ENCODE results near the gene FAM156B.
"Not testable (repeated sequence)": the region's sequence is repeated elsewhere in the genome, so short reads cannot be mapped to it uniquely, and the experiment has no call there.

The FAM156B gene

DNA sequence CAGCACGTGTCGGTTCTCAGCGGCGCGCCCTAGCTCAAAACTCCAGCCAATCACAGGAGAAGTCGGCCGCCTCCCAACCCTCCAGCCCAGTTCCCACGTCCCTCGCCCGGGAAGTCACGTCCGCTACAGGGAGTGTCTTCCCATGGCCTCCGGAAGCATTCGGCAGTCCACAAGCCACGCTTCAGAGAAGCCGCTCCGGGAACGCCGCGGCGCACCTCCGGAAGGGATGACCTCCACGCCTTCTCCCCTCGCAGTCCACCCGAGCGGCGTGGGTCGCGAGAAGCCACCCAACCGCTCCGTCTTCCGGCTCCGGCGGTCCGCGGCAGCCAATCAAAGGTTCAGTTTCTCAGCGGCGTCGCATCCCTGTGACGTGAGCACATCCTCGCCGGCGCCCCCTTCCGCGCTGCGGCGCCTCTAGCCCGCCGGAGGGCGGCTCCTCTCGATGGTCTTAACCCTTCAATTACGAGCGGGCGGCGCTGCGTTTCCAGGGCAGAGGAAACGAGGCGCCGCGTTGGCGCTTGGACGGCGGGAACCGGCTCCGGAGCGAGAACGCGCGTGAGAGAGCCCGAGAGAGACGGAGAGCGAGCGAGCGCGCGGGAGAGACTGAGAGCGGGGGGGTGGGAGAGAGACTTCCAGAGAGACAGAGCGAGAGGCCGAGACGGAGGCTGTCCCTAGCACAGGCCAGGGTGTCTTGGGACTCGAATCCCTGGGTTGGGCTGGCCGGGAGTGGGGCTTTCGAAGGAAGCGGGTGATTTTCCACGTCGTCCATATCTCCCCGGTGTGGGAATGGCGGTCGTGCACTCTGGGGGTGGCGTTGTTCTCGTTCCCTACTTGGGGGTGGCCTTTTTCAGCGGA is at the start of gene FAM156B:
TSS of gene FAM156B (plus strand) at position 476 of the 855 bp plus-strand sequence. CDS start 9,896 bp downstream, outside the sequence.
- not testable (repeated sequence) for DNase-seq (ENCODE audit: low read depth)

DNA sequence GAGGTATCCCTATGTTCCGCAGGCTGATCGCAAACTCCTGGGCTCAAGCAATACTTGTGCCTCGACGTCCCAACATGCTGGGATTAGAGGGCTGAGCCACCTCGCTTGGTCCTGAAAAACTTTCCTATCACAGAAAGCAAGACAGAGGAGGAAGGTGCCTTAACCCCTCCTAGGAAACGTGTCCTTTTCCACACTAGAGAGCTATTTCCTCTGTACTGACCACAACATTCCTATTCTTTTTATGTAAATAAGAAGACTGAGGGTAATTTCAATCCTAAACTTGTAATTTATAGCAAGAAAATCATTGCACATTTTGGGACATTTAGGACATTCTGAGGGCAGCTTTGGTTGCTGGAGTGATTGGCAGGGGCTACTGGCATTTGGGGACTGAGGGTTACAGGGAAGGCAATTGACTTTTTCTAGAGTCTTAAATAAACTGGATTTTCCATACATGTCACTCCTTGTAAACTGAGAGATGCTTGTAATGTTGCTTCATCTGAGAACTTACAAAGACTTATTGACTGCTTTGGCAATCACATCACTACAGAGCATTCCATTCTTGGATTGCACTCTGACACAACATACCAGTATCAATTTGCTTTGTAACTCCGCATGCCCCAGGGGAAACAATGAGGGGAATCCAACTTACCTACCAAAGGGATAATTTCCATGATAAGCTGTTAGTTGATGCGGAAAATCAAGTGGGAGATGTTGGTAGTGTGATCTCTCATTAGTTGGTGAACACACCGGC is 44.8 kb upstream of the FAM156B start:
- DNase-seq (ENCODE audit: low read depth) = no peak

- not testable (repeated sequence) for DNase-seq (ENCODE audit: low read depth)
Measured at GRCh38 chrX:52856991-52857525, 40.1 kb upstream of the FAM156B start.

DNA sequence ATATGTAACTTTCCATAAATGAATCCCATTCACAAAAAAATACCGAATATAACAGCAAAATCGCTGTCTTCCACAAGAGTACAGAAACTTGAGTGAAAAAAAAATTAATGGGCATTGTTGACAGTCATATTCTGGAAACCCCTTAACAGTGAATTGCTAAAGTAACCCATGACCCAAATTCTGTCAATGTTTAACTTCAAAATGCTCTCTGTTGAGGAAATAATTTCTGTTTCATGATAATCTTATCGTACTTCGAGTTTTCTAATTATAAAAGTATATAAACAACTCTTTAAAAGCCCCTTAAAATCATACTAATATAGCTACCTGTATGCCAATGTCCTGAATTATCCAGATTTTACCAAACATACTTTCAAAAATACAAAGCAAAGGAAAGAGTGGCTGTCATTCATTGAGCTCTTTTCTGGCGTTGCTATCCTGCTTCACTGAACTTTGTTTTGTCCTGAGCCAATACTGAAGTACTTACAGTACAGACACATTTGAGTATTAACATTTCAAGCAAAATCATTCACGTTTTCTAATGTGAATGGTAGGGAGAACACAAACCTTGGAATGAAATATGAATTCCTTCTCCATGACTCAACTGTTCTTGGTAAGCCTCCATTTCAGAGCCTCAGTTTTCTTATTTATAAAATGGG is 31.7 kb upstream of the FAM156B start:
- DNase-seq (ENCODE audit: low read depth) = no peak

DNA sequence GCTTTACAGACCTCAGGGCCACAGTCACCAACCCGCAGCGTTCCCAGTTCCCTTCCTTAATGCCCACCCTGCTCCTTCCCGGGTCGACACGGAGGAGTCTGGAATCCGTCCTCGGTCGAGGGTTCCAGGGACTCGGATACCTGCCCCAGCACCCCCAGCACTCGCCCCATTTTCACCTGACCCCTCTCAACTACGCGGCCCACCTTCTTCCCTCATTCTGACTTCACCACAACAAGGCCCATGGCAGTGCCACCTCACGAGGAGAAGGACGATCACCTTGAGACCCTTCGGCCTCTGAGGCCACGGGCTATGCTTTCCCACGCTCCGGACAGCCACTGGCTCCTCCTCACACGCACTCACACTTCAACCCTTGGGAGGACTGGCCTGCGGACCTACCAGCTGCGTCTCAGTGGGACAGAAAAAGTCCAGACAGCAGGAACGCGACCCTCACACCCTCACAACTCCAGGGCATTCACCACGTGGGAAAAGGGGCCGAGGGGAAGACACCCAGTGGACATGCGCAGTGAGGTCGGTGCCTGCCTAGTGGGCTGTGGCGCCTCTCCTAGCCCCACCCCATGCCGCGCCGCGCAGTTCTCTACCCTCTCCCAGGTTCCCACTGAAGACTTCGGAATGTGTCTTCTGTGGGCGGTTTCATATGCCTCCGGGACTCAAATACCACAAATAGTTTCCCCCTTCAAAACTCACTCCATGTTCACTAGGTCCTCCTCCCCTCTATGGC is 29.4 kb upstream of the FAM156B start, which contains the start of gene XAGE3:
TSS of gene XAGE3 (minus strand) at position 474 of the 739 bp plus-strand sequence. CDS start 950 bp downstream, outside the sequence.
- DNase-seq (ENCODE audit: low read depth) = no peak

DNA sequence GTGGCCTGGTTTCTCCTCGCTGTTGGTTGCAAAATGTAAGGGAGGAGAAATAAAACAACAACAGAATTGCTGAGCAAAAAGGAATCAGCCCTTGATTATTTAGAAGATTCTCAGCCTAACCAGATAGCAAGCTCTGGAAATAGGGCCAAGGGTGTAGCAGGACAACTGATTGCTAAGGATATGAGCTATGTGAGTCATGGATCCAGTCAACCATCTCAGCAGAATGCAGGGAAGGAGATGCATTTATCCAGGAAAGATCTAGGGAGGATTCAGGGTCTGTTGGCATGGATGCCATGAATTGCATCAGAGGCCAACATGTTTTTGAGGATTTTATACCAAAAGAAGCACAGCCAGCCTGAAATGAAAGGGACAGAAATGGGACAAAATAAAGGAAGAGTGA is 27.1 kb upstream of the FAM156B start:
- no peak for DNase-seq (ENCODE audit: low read depth)

DNA sequence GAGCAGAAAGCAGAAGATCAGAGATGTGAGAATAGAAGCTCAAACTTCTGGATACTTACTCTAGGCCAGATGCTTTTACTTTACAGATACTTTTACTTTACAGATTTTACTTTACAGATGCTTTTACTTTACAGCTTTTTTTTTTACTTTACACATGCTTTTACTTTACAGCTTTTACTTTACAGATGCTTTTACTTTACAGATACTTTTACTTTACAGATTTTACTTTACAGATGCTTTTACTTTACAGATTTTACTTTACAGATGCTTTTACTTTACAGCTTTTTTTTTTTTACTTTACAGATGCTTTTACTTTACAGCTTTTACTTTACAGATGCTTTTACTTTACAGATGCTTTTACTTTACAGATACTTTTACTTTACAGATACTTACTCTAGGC is 23.3 kb upstream of the FAM156B start:
- not testable (repeated sequence) for DNase-seq (ENCODE audit: low read depth)

GRCh38 chrX:52874661-52875060 is 22.5 kb upstream of the FAM156B start:
- DNase-seq (ENCODE audit: low read depth) = no peak

DNA sequence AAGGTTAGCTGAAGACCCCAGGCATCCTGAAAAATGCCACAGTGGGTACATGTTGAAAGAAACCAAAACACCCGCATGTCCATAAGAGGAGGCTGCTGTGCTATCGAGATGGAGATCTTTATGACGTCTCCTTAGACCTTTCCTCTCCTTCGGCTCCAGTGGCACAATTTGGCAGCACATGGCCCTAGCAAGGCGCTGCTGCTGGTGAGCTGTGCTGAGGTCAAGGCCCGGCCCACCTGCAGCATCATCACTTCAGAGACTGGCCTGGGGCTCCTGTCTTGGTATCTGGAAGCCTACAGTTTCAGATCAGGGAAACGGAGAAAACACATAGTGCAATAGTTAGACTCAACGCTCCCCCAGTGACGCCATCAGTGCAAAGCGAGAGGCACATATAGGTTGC is 21.7 kb upstream of the FAM156B start:
- not testable (repeated sequence) for DNase-seq (ENCODE audit: low read depth)

DNA sequence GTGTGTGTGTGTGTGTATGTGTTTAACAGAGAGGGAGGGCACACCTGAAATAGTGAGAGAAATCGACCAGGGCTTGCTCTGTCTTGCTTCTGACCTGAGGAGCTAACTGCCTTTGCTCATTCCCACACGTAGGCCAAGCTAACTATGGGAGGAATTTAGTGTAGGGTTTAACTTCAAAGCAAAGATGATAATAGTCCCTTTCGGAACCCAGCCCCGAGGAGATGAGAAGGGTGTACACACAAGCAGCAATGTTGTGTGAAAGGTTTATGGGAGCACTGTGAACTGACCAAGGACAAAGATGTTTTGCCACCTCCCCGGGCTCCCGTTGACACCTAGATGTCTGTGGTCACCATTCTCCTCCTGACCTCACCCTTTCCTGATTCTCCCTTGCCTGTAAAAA is 20.7 kb upstream of the FAM156B start:
- DNase-seq (ENCODE audit: low read depth) = not testable (repeated sequence)

DNA sequence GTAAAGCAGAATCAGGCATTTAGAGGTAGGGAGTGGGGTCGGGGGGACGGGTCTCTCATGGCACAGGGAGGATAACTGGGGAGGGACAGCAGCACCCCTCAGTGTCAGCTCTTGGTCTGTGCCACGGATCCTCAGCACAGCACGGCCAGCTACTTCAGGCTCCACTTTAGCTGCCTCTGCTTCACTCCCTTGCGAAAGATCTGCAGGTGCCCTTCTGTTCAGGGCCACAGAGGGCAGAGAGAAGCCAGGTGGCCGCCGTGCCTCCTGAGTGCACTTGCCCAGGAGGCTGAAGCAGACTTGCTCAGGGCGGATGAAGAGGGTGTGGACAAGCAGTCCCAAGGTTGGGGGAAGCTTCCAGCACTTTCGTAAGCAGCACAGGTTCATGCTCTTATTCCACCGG is 9.7 kb upstream of the FAM156B start:
- DNase-seq (ENCODE audit: low read depth) = not testable (repeated sequence)

DNA sequence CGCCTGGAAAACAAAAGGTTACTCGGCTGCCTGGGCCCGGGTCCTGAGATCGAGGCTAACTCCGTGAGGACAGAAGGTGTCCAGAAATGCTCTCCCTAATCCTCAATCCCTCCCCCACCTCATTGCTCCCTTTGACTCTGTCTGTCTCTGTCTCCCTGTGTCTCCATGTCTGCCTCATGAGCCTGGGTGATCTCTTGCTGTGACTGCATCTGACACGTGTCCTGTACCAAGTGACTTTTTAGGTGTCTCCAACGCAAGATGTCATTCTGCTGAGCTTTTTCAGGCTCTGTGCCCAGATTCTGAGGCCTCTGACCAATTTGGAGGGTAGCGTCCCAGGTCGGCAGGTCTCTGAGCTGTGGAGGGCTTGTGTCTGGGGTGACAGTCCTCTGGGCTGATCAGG is 9.0 kb upstream of the FAM156B start:
- not testable (repeated sequence) for DNase-seq (ENCODE audit: low read depth)

GRCh38 chrX:52896438-52896837 is 692 bp upstream of the FAM156B start:
- not testable (repeated sequence) for DNase-seq (ENCODE audit: low read depth)

DNA sequence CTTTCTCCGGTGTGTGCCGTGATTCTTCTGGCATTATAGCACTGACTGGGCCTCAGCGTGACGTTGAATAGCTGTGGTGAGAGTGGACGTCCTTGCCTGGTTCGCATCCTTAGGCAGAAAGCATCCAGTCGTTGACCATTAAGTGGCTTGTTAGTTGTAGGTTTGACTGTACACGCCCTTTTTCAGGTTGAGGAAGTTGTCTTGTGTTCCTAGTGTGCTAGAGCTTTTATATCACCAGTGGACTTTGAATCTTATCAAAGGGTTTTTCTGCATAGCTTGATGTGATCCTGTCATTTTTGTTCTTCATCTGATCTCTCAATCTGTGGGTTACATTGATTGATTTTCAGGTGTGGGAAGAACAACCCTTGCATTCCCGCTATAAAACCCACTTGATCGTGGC is 8.4 kb downstream of the FAM156B start:
- not testable (repeated sequence) for DNase-seq (ENCODE audit: low read depth)

GRCh38 chrX:52906072-52906471 is 8.9 kb downstream of the FAM156B start:
- DNase-seq (ENCODE audit: low read depth) = not testable (repeated sequence)

DNA sequence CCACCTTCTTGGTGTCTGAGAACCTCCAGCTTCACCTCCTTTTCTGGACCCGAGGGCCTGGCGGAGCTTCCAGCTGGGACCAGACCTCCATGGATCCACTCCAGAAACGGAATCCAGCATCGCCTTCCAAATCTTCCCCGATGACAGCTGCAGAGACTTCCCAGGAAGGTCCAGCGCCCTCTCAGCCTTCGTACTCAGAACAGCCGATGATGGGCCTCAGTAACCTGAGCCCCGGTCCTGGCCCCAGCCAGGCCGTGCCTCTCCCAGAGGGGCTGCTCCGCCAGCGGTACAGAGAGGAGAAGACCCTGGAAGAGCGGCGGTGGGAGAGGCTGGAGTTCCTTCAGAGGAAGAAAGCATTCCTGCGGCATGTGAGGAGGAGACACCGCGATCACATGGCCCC is 10.0 kb downstream of the FAM156B start:
- DNase-seq (ENCODE audit: low read depth) = not testable (repeated sequence)

DNA sequence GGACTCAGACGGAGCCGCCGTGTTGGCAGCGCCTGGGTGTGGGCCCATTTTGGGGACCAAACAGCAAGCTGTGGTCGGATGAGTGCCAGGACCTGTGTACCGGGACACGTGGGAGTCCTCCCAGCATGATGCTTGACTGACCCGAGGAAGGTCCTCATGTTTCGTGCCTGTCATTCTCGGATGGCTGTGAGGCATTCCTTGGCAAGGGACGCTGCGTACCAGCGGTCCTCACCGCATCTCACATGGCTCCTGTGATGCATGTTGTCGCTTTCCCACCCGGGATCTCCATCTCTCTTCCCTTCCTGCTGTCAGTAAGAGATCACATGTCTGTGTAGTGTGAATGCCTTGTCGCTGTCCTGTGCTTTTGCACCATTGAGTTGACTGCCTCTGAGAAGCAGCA is 10.8 kb downstream of the FAM156B start:
- DNase-seq (ENCODE audit: low read depth) = not testable (repeated sequence)

GRCh38 chrX:52909313-52909969 is 12.3 kb downstream of the FAM156B start:
- not testable (repeated sequence) for DNase-seq (ENCODE audit: low read depth)

DNA sequence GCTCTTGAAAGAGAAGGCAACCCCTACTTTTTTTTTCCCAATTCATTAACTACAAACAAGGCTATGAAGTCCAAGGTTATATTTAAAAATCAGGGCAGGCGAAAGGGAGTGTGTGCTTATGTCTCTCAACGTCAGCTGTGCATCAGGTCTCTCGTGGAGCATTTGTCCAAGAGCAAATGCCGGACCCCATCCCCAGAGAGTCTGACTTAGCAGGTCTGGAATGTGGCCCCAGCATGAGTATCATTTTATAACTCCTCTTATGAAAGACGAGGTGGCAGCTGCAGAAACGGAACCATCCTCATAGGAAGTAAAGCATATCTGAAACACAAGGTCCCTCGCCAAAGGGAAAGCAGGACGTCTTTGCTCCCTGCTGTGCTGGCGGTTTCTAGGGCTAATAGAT is 16.6 kb downstream of the FAM156B start:
- not testable (repeated sequence) for DNase-seq (ENCODE audit: low read depth)

- DNase-seq (ENCODE audit: low read depth) = not testable (repeated sequence)
Measured at GRCh38 chrX:52914704-52915103, 17.6 kb downstream of the FAM156B start.

DNA sequence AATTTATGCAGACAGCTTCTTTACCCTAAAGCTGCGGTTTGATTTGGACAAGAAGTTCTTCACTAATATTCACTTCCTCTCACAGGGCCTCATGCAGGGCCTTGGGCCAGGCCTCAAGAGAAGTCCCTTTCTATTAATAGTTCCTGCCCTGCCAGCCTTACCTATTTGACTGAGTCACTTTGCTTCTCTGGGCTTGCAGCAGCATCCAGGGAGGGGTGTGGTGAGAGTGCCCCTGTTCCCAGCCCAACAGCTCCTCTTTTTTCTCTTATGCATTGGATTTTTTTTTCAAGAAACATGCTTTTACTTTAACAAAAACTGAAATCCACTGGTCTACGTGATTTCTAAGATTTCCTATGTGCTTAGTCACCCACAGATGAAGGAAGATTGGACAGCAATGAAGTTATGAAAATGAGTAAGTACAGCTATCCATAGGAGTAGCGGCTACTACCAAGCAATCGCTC is 26.7 kb downstream of the FAM156B start:
- no peak for DNase-seq (ENCODE audit: low read depth)

All from stimulated activated CD4-positive, alpha-beta T cell treated with anti-CD3 and anti-CD28 coated beads, Interleukin-2, amount 100 ng/mL, for 4 hours (primary cell).